K562 (cell line): ENCODE data around the gene XRCC3. TPM values are rescaled to one million over a fixed set of nuclear protein-coding genes. Genes with fewer than 3 reads are reported as not detected.

Experiments used
- ATAC-seq: fragments of 200-7000 bp; cut with Tn5 transposase; 3 replicates; pipeline ENCODE4 v1.9.1; 2020; ENCODE audit warnings: moderate library complexity
- BruUV-seq: library from RNA; stranded (reverse); fragments of 400-500 nt; replicated peaks from 2 replicates; lab custom pipeline; 2021; lab: Mats Ljungman, UMichigan
- CTCF ChIA-PET: fragments of 300-600 bp; formaldehyde crosslinking; extraction: SDS; loops from one replicate; lab custom pipeline; 2021; ENCODE audit warnings: low intra/inter-chr PET ratio; lab: Yijun Ruan, JAX
- POLR2A ChIA-PET: fragments of 300-600, 350-650 bp; sonication (Branson Sonifier 250); formaldehyde crosslinking; extraction: SDS; loops from one replicate; lab custom pipeline; 2021; ENCODE audit warnings: antibody characterized with exemption, inconsistent platforms; lab: Yijun Ruan, JAX
- DNase-seq, 4 experiments: peaks; one replicate each; pipeline versions ENCODE4 v3.0.0 to v3.0.0-alpha.2; 2011 to 2018; ENCODE audit warnings: low spot score in 3 of 4, mixed read lengths in 3 of 4; ENCODE audit errors: extremely low read depth in 1 of 4
- FAIRE-seq: peaks from 2 replicates; lab custom pipeline; 2011; peaks lifted over from hg19 to GRCh38; lab: Jason Lieb, UNC
- H2AFZ ChIP-seq: 2 replicates; pipeline ENCODE4 v1.6.0; 2011; ENCODE audit warnings: low read depth, low read length, control low read depth, inconsistent platforms
- H3K27ac ChIP-seq: fragments of 200-600 bp; 3 replicates; pipeline ENCODE4 v1.8.0; 2011; ENCODE audit warnings: low read depth, mild to moderate bottlenecking, control low read depth, inconsistent platforms, low read length, moderate library complexity, mixed read lengths; ENCODE audit errors: extremely low read depth
- H3K27me3 ChIP-seq, 2 experiments: fragments of 300-600 bp in 1 of 2; 2 replicates in 1 of 2; 3 replicates in 1 of 2; pipeline versions ENCODE4 v1.6.0 to v1.8.0; 2011; ENCODE audit warnings: inconsistent platforms in 2 of 2, low read length in 2 of 2, mild to moderate bottlenecking in 1 of 2, mixed read lengths in 1 of 2, moderate library complexity in 1 of 2; ENCODE audit not compliant: control insufficient read depth in 2 of 2, insufficient read depth in 2 of 2
- H3K36me3 ChIP-seq: fragments of 300-600 bp; 3 replicates; pipeline ENCODE4 v1.8.0; 2011; ENCODE audit warnings: mild to moderate bottlenecking, low read length, inconsistent platforms; ENCODE audit not compliant: control insufficient read depth, insufficient read depth
- H3K4me1 ChIP-seq, 2 experiments: fragments of 200-600 bp in 1 of 2; replicated peaks in 1 of 2; 2 replicates in 1 of 2; 3 replicates in 1 of 2; pipeline versions ENCODE4 v1.5.1 to v1.8.0; 2011; ENCODE audit warnings: inconsistent platforms in 2 of 2, low read length in 2 of 2, mild to moderate bottlenecking in 1 of 2, mixed read lengths in 1 of 2, moderate library complexity in 1 of 2; ENCODE audit not compliant: control insufficient read depth in 2 of 2, insufficient read depth in 2 of 2
- H3K4me2 ChIP-seq: 2 replicates; pipeline ENCODE4 v1.6.1; 2011; ENCODE audit warnings: low read length, control low read depth, inconsistent platforms, mixed read lengths; ENCODE audit not compliant: insufficient read depth
- H3K4me3 ChIP-seq: fragments of 200-600 bp; sonication (generic), shearing (Covaris generic); 2 replicates; pipeline ENCODE4 v1.5.1; 2016; ENCODE audit warnings: control low read depth, inconsistent platforms
- H3K79me2 ChIP-seq: fragments of 200-600 bp; 3 replicates; pipeline ENCODE4 v1.8.0; 2011; ENCODE audit warnings: low read length, inconsistent platforms; ENCODE audit not compliant: control insufficient read depth, insufficient read depth
- H3K9ac ChIP-seq, 2 experiments: 2 replicates each; pipeline versions ENCODE4 v1.6.0 to v1.6.1; 2011; ENCODE audit warnings: low read depth in 2 of 2, low read length in 2 of 2, control low read depth in 1 of 2, inconsistent platforms in 1 of 2, mild to moderate bottlenecking in 1 of 2, mixed read lengths in 1 of 2; ENCODE audit not compliant: insufficient read depth in 1 of 2
- H3K9me1 ChIP-seq: one replicate; pipeline ENCODE4 v1.6.0; 2011; ENCODE audit warnings: inconsistent platforms, mild to moderate bottlenecking, low read length, moderate library complexity; ENCODE audit not compliant: control insufficient read depth, insufficient read depth
- H3K9me3 ChIP-seq: replicated peaks from 2 replicates; pipeline ENCODE4 v1.5.1; 2011; ENCODE audit warnings: low read depth, low read length, inconsistent platforms; ENCODE audit not compliant: control insufficient read depth, insufficient read depth
- H4K20me1 ChIP-seq: replicated peaks from 2 replicates; pipeline ENCODE4 v1.6.1; 2011; ENCODE audit warnings: low read length, inconsistent platforms, mixed read lengths; ENCODE audit not compliant: control insufficient read depth, insufficient read depth
- BCL6 ChIP-seq: fragments of 250-450 bp; sonication (Bioruptor Pico); IDR thresholded peaks from 2 replicates; pipeline ENCODE4 v1.4.0; 2020
- CLOCK ChIP-seq: fragments of 250-450 bp; sonication (Bioruptor Pico); IDR thresholded peaks from 2 replicates; pipeline ENCODE4 v1.4.0; 2020; ENCODE audit warnings: mild to moderate bottlenecking, moderate library complexity, borderline replicate concordance
- ELF1 ChIP-seq: fragments of 200-800 bp; sonication (Bioruptor generic); IDR thresholded peaks from 2 replicates; pipeline ENCODE4 v1.6.1; 2016; ENCODE audit warnings: missing genetic modification characterization, missing compliant biosample characterization
- EZH2 ChIP-seq: IDR thresholded peaks from 2 replicates; pipeline ENCODE4 v1.6.1; 2012; ENCODE audit warnings: low read depth, mild to moderate bottlenecking, inconsistent platforms, low read length, borderline replicate concordance
- HCFC1 ChIP-seq: IDR thresholded peaks from 2 replicates; pipeline ENCODE4 v1.6.1; 2012; ENCODE audit warnings: low read depth, low read length, improper control_type of control experiment
- MAFG ChIP-seq: fragments of 450-650 bp; conservative IDR thresholded peaks from 2 replicates; pipeline ENCODE4 v1.6.1; 2016; ENCODE audit warnings: missing genetic modification characterization, missing compliant biosample characterization
- MTA2 ChIP-seq: fragments of 450-650 bp; IDR thresholded peaks from 2 replicates; pipeline ENCODE4 v1.6.1; 2016; ENCODE audit warnings: low read depth
- NFYB ChIP-seq: IDR thresholded peaks from 2 replicates; pipeline ENCODE4 v1.6.1; 2011; ENCODE audit warnings: mild to moderate bottlenecking, moderate library complexity; ENCODE audit not compliant: insufficient read length; ENCODE audit errors: extremely low read depth
- PKNOX1 ChIP-seq: fragments of 450-650 bp; IDR thresholded peaks from 2 replicates; pipeline ENCODE4 v1.6.1; 2016
- POLR3A ChIP-seq: IDR thresholded peaks from 2 replicates; pipeline ENCODE4 v1.6.1; 2011; ENCODE audit warnings: borderline replicate concordance, mild to moderate bottlenecking, moderate library complexity; ENCODE audit not compliant: insufficient read length, insufficient read depth; ENCODE audit errors: extremely low read depth
- RAD21 ChIP-seq, 2 experiments: fragments of 250-450 bp in 1 of 2; fragments of 450-650 bp in 1 of 2; sonication (Bioruptor Pico) in 1 of 2; formaldehyde crosslinking in 1 of 2; IDR thresholded peaks in 1 of 2; conservative IDR thresholded peaks in 1 of 2; 2 replicates each; pipeline versions ENCODE4 v1.4.0 to v1.8.0; 2020 to 2022; ENCODE audit warnings: mild to moderate bottlenecking in 2 of 2, moderate library complexity in 1 of 2
- RB1 ChIP-seq: fragments of 450-650 bp; IDR thresholded peaks from 2 replicates; pipeline ENCODE4 v1.6.1; 2017; ENCODE audit warnings: low read depth, mild to moderate bottlenecking
- ZNF175 ChIP-seq: fragments of 200-800 bp; sonication (Bioruptor generic); IDR thresholded peaks from 2 replicates; pipeline ENCODE4 v1.6.1; 2016; ENCODE audit warnings: low read depth, mild to moderate bottlenecking, missing genetic modification characterization, missing compliant biosample characterization
- ZNF695 ChIP-seq: fragments of 450-650 bp; formaldehyde crosslinking; IDR thresholded peaks from 2 replicates; pipeline ENCODE4 v1.4.0; 2020; ENCODE audit warnings: mild to moderate bottlenecking, moderate library complexity
- ZSCAN32 ChIP-seq: fragments of 450-650 bp; formaldehyde crosslinking; IDR thresholded peaks from 2 replicates; pipeline ENCODE4 v1.4.0; 2020; ENCODE audit warnings: mild to moderate bottlenecking, moderate library complexity
- WGBS: fragments of 100-300 bp; shearing (Covaris generic); methylation state at CpG from one replicate; pipeline ENCODE4 v1.1.6; 2016; ENCODE audit warnings: low coverage, mixed read lengths; ENCODE audit not compliant: insufficient coverage; ENCODE audit errors: missing lambda C conversion rate; 5-methylcytosine and 5-hydroxymethylcytosine counted together
- in situ Hi-C: fragments of 300-500 bp; cut with MboI; formaldehyde crosslinking; loops from 4 replicates; pipeline ENCODE4 v1.15.0; 2018; ENCODE audit warnings: inconsistent platforms, mixed read lengths
- intact Hi-C: fragments of 100-400 bp; cut with micrococcal nuclease; formaldehyde crosslinking; loops from 2 replicates; pipeline ENCODE4 v1.14.2; 2022
- polyA plus RNA-seq, 8 experiments: library from polyadenylated mRNA; depleted of rRNA in 4 of 8; stranded (reverse) in 5 of 8; unstranded in 3 of 8; fragments of >200 nt; fragmentation: Nextera tagmentation in 2 of 8; fragmentation: Illumina TruSeq in 1 of 8; extraction: Ambion mirVana in 2 of 8; extraction: Trizol in 1 of 8; gene quantifications; 2 replicates each; pipeline versions ENCODE4 v1.2.1 to v1.2.3, GENCODE V29; 2011 to 2014; ENCODE audit warnings: inconsistent platforms in 1 of 8, missing spikeins in 1 of 8
- total RNA-seq, 7 experiments: library from RNA; depleted of rRNA in 6 of 7; stranded (reverse); fragments of >200 nt in 6 of 7; fragmentation: Illumina TruSeq in 2 of 7; extraction: Trizol in 2 of 7; gene quantifications; 2 replicates each; pipeline versions ENCODE4 v1.2.1 to v1.2.3, GENCODE V29; 2011 to 2021; ENCODE audit warnings: low replicate concordance in 1 of 7

XRCC3 gene
- total and polyA plus RNA-seq, 9 of the 15 experiments (the other 6 are each of a cell fraction or from before 2014, with no cell fraction given) = 0.34 to 59.3 (median 30.3) TPM

GRCh38 chr14:103687712-103688111, 27.5 kb downstream of the XRCC3 start:
- ChIA-PET CTCF (no interaction called here), POLR2A (interaction anchor here (0.7 kb wide), 1 partner anchor 15 kb away, joined by 4 read pairs; no protein-coding TSS in a partner anchor)
- Histone ChIP-seq H3K9ac (no peak overlapping the region), H3K27ac (no peak overlapping the region), H3K27me3 (no peaks in the 10 kb centered on the region), H2AFZ (no peak overlapping the region), H3K9me1 (no peaks in the 10 kb centered on the region), H3K36me3 (peaks cover 64% of the 10 kb centered on the region; the same call in 1 of the 3 replicates), H3K4me1 (no peaks in the 10 kb centered on the region), H3K4me3 (no peak overlapping the region), H3K79me2 (no peaks in the 10 kb centered on the region), H3K9me3 (no peaks in the 10 kb centered on the region), H4K20me1 (no peaks in the 10 kb centered on the region), H3K4me2 (no peak overlapping the region)
- WGBS = 94% methylated on average over 4 of the region's 4 CpGs
- ATAC-seq = no peak
- TF ChIP-seq ELF1 (tag) = no peak
- TF ChIP-seq POLR3A = no peak
- no peak for TF ChIP-seq RB1
- TF ChIP-seq MTA2 = no peak
- no peak for TF ChIP-seq CLOCK
- TF ChIP-seq ZNF175 (CRISPR knock-in tag) = no peak
- TF ChIP-seq ZNF695 (CRISPR knock-in tag) = no peak
- no peak for TF ChIP-seq HCFC1
- TF ChIP-seq RAD21 (CRISPR knock-in tag; conservative IDR thresholded peaks at IDR 0.05 in 1 of 2, IDR thresholded peaks at IDR 0.05 in 1 of 2) = no peak
- no peak for TF ChIP-seq BCL6 (CRISPR knock-in tag)
- no peak for TF ChIP-seq PKNOX1
- no peak for TF ChIP-seq NFYB
- TF ChIP-seq ZSCAN32 = no peak
- TF ChIP-seq EZH2 = no peak
- no peak for TF ChIP-seq MAFG (tag)
- intact Hi-C loops = loop anchor here (10.0 kb wide), 1 partner anchor 113 kb away; no protein-coding TSS in a partner anchor
- in situ Hi-C loops = no loop called here
- DNase-seq = no peak
- BruUV-seq = no TSS peak
- FAIRE-seq = no peak
